Colonic mucosa (tissue), 4 donors: Measurements from ENCODE around the gene SBK3. TPM values are rescaled to one million over a fixed set of nuclear protein-coding genes. Genes with fewer than 3 reads are reported as not detected.

ENCODE experiments used
- DNase-seq: peaks from one replicate; pipeline ENCODE4 v3.0.0-alpha.2; 2020
- H3K27ac ChIP-seq: fragments of 200-600 bp; one replicate; pipeline ENCODE4 v1.8.0; 2021
- H3K27me3 ChIP-seq: fragments of 200-600 bp; one replicate; pipeline ENCODE4 v1.8.0; 2021
- H3K36me3 ChIP-seq: fragments of 200-600 bp; one replicate; pipeline ENCODE4 v1.8.0; 2021
- H3K4me1 ChIP-seq: fragments of 200-600 bp; one replicate; pipeline ENCODE4 v1.8.0; 2021; ENCODE audit warnings: mild to moderate bottlenecking
- H3K4me3 ChIP-seq: fragments of 200-600 bp; one replicate; pipeline ENCODE4 v1.8.0; 2021
- H3K9ac ChIP-seq, 2 donors: one replicate each; pipeline ENCODE4 v1.7.0; 2013; ENCODE audit warnings: control low read depth in 2 of 2, low read depth in 2 of 2, low read length in 2 of 2
- H3K9me3 ChIP-seq: fragments of 200-600 bp; one replicate; pipeline ENCODE4 v1.8.0; 2021
- CTCF ChIP-seq: fragments of 200-600 bp; IDR thresholded peaks from one replicate; pipeline ENCODE4 v1.8.0; 2022; ENCODE audit warnings: antibody characterized with exemption, mild to moderate bottlenecking
- intact Hi-C: fragments of 100-400 bp; cut with DNase I; formaldehyde crosslinking; loops from one replicate; pipeline ENCODE4 v1.14.1; 2022
- total RNA-seq, 2 donors: library from RNA; stranded (reverse); fragmentation: NEBNext Ultra II Directional in 1 of 2; extraction: Animal tissue kit (Norgen Biotek cat#: 25700) in 1 of 2; gene quantifications; one replicate each; pipeline ENCODE4 v1.2.1, GENCODE V29; 2021
- donor health status: healthy.
- donor health status: DM: no; HTN: no; CAD: no.
- donor health status: DM: no; HTN: no; CAD: no.

SBK3 gene
- total RNA-seq, 2 donors from 2014 or later = not detected

- Histone ChIP-seq H3K9ac (no peak overlapping the region), H3K27ac (no peak overlapping the region), H3K4me1 (peaks cover 4% of the 10 kb centered on the region), H3K36me3 (no peaks in the 10 kb centered on the region), H3K27me3 (no peaks in the 10 kb centered on the region), H3K9me3 (no peaks in the 10 kb centered on the region), H3K4me3 (no peak overlapping the region)
- no peak for TF ChIP-seq CTCF
- intact Hi-C loops = no loop called here
- DNase-seq = peak; percentile 81
These were observed 18.8 kb downstream of the SBK3 start for GRCh38 chr19:55526216-55527196.

GRCh38 chr19:55525289-55526101 is 19.8 kb downstream of the SBK3 start:
- H3K4me3 ChIP-seq = no peak overlapping the region
- no peak overlapping the region for H3K9ac ChIP-seq
- no peak for TF ChIP-seq CTCF
- DNase-seq = no peak
- intact Hi-C loops = no loop called here
- no peak overlapping the region for H3K27ac ChIP-seq
- H3K9me3 ChIP-seq = no peaks in the 10 kb centered on the region
- H3K27me3 ChIP-seq = no peaks in the 10 kb centered on the region
- H3K4me1 ChIP-seq = peaks cover 4% of the 10 kb centered on the region
- H3K36me3 ChIP-seq = no peaks in the 10 kb centered on the region

- H3K27ac ChIP-seq = no peak overlapping the region
- no peaks in the 10 kb centered on the region for H3K4me1 ChIP-seq
- intact Hi-C loops = no loop called here
- H3K9me3 ChIP-seq = no peaks in the 10 kb centered on the region
- H3K9ac ChIP-seq = no peak overlapping the region
- no peak for TF ChIP-seq CTCF
- no peaks in the 10 kb centered on the region for H3K27me3 ChIP-seq
- H3K4me3 ChIP-seq = no peak overlapping the region
- no peak for DNase-seq
- no peaks in the 10 kb centered on the region for H3K36me3 ChIP-seq
These were observed 24.6 kb downstream of the SBK3 start for GRCh38 chr19:55520691-55521292.

GRCh38 chr19:55519451-55520311 is 25.7 kb downstream of the SBK3 start:
- no peak for DNase-seq
- H3K4me3 ChIP-seq = no peak overlapping the region
- no peak overlapping the region for H3K9ac ChIP-seq
- no peaks in the 10 kb centered on the region for H3K27me3 ChIP-seq
- no peaks in the 10 kb centered on the region for H3K36me3 ChIP-seq
- no peaks in the 10 kb centered on the region for H3K9me3 ChIP-seq
- intact Hi-C loops = loop anchor here (5.0 kb wide), 1 partner anchor 88 kb away; the partner anchor contains the start of gene ZNF865
- H3K27ac ChIP-seq = no peak overlapping the region
- H3K4me1 ChIP-seq = no peaks in the 10 kb centered on the region
- TF ChIP-seq CTCF = no peak
